Astrocyte (in vitro differentiated cells and primary cell): ENCODE results near the gene LRCH4. TPM values are rescaled to one million over a fixed set of nuclear protein-coding genes. Genes with fewer than 3 reads are reported as not detected.

Experiments used
- DNase-seq: peaks from one replicate; pipeline ENCODE4 v3.0.0-alpha.2; 2010; ENCODE audit warnings: low read depth
- FAIRE-seq: peaks from 2 replicates; lab custom pipeline; 2011; peaks lifted over from hg19 to GRCh38; lab: Jason Lieb, UNC
- H2AFZ ChIP-seq: 2 replicates; pipeline ENCODE4 v1.6.0; 2012; ENCODE audit warnings: low read depth, low read length, inconsistent platforms
- H3K27ac ChIP-seq: 2 replicates; pipeline ENCODE4 v1.5.1; 2011; ENCODE audit warnings: low read depth, low read length, inconsistent platforms
- H3K27me3 ChIP-seq: 2 replicates; pipeline ENCODE4 v1.6.0; 2011; ENCODE audit warnings: low read length, inconsistent platforms; ENCODE audit not compliant: insufficient read depth
- H3K36me3 ChIP-seq: 2 replicates; pipeline ENCODE4 v1.5.1; 2011; ENCODE audit warnings: low read length, inconsistent platforms; ENCODE audit not compliant: insufficient read depth
- H3K4me1 ChIP-seq: 2 replicates; pipeline ENCODE4 v1.5.1; 2011; ENCODE audit warnings: low read length, inconsistent platforms; ENCODE audit not compliant: insufficient read depth
- H3K4me2 ChIP-seq: 2 replicates; pipeline ENCODE4 v1.6.0; 2012; ENCODE audit warnings: low read length, inconsistent platforms
- H3K4me3 ChIP-seq: 2 replicates; pipeline ENCODE4 v1.5.1; 2011; ENCODE audit warnings: low read depth, mild to moderate bottlenecking, low read length, inconsistent platforms; ENCODE audit not compliant: insufficient read depth
- H3K79me2 ChIP-seq: 2 replicates; pipeline ENCODE4 v1.6.0; 2012; ENCODE audit warnings: mild to moderate bottlenecking, low read length, inconsistent platforms; ENCODE audit not compliant: insufficient read depth
- H3K9ac ChIP-seq: 2 replicates; pipeline ENCODE4 v1.6.0; 2012; ENCODE audit warnings: mild to moderate bottlenecking, low read length, inconsistent platforms
- H3K9me3 ChIP-seq: 2 replicates; pipeline ENCODE4 v1.5.1; 2012; ENCODE audit warnings: low read depth, mild to moderate bottlenecking, low read length, inconsistent platforms; ENCODE audit not compliant: insufficient read depth
- H4K20me1 ChIP-seq: 2 replicates; pipeline ENCODE4 v1.6.0; 2012; ENCODE audit warnings: low read length, inconsistent platforms; ENCODE audit not compliant: insufficient read depth
- H3K27ac Mint-ChIP-seq: one replicate; pipeline ENCODE4 v1.8.0; 2021; ENCODE audit warnings: mild to moderate bottlenecking, mixed read lengths; ENCODE audit not compliant: unreplicated experiment
- H3K27me3 Mint-ChIP-seq: one replicate; pipeline ENCODE4 v1.8.0; 2021; ENCODE audit warnings: low read depth, mixed read lengths; ENCODE audit not compliant: unreplicated experiment
- H3K36me3 Mint-ChIP-seq: one replicate; pipeline ENCODE4 v1.8.0; 2021; ENCODE audit warnings: low read depth, mixed read lengths; ENCODE audit not compliant: unreplicated experiment
- H3K4me1 Mint-ChIP-seq: one replicate; pipeline ENCODE4 v1.8.0; 2021; ENCODE audit warnings: low read depth, mixed read lengths; ENCODE audit not compliant: unreplicated experiment
- H3K4me3 Mint-ChIP-seq: one replicate; pipeline ENCODE4 v1.8.0; 2021; ENCODE audit warnings: mild to moderate bottlenecking, moderate library complexity, mixed read lengths; ENCODE audit not compliant: unreplicated experiment
- H3K9me3 Mint-ChIP-seq: one replicate; pipeline ENCODE4 v1.8.0; 2021; ENCODE audit warnings: mild to moderate bottlenecking, mixed read lengths; ENCODE audit not compliant: unreplicated experiment
- CTCF ChIP-seq: IDR thresholded peaks from 2 replicates; pipeline ENCODE4 v1.5.1; 2011; ENCODE audit warnings: low read depth, mild to moderate bottlenecking, inconsistent platforms, low read length, moderate library complexity; ENCODE audit not compliant: insufficient read depth
- EZH2 ChIP-seq: IDR thresholded peaks from 2 replicates; pipeline ENCODE4 v1.6.1; 2012; ENCODE audit warnings: mild to moderate bottlenecking, low read length, inconsistent platforms; ENCODE audit not compliant: insufficient read depth
- total RNA-seq: library from RNA; stranded (reverse); gene quantifications from 2 replicates; pipeline ENCODE4 v1.2.1, GENCODE V29; 2021

The LRCH4 gene
- total RNA-seq, 1 donor from 2014 or later = 62.5 TPM

GRCh38 chr7:100588438-100588837, 2.5 kb upstream of the LRCH4 start:
- H4K20me1 ChIP-seq = peaks cover 21% of the 10 kb centered on the region
- H3K27me3 ChIP-seq = peaks cover 7% of the 10 kb centered on the region
- no peaks in the 10 kb centered on the region for H3K9me3 Mint-ChIP-seq
- H3K36me3 ChIP-seq = no peaks in the 10 kb centered on the region
- H3K27me3 Mint-ChIP-seq = peaks cover 9% of the 10 kb centered on the region
- H3K4me3 ChIP-seq = no peak overlapping the region
- H3K27ac Mint-ChIP-seq = no peak overlapping the region
- peaks cover 23% of the 10 kb centered on the region for H3K79me2 ChIP-seq
- no peaks in the 10 kb centered on the region for H3K36me3 Mint-ChIP-seq
- H3K4me1 Mint-ChIP-seq = peaks cover 7% of the 10 kb centered on the region
- TF ChIP-seq EZH2 = no peak
- TF ChIP-seq CTCF = peak; percentile 33
- H3K4me2 ChIP-seq = no peak overlapping the region
- no peak for FAIRE-seq
- H2AFZ ChIP-seq = no peak overlapping the region
- H3K9ac ChIP-seq = no peak overlapping the region
- no peak for DNase-seq
- peak overlapping the region; percentile 46 for H3K4me3 Mint-ChIP-seq
- H3K4me1 ChIP-seq = peaks cover 21% of the 10 kb centered on the region
- no peak overlapping the region for H3K27ac ChIP-seq
- no peaks in the 10 kb centered on the region for H3K9me3 ChIP-seq

GRCh38 chr7:100586266-100587025, 517 bp upstream of the LRCH4 start, which contains the start of gene FBXO24:
FBXO24 (plus strand) TSS chr7:100586328; CDS start chr7:100586626, 298 bp downstream.
- H3K27me3 Mint-ChIP-seq = peaks cover 9% of the 10 kb centered on the region
- FAIRE-seq = peak; percentile 92
- peaks cover 43% of the 10 kb centered on the region for H3K79me2 ChIP-seq
- peak within 1 kb of the TSS; percentile 83 for H3K4me3 ChIP-seq
- no peaks in the 10 kb centered on the region for H3K9me3 ChIP-seq
- peaks cover 2% of the 10 kb centered on the region for H3K36me3 ChIP-seq
- peaks cover 3% of the 10 kb centered on the region for H3K36me3 Mint-ChIP-seq
- H3K27ac Mint-ChIP-seq = peak within 1 kb of the TSS; percentile 92
- H3K4me1 ChIP-seq = peaks cover 28% of the 10 kb centered on the region
- peaks cover 18% of the 10 kb centered on the region for H3K4me1 Mint-ChIP-seq
- H3K27ac ChIP-seq = peak within 1 kb of the TSS; percentile 83
- TF ChIP-seq EZH2 = no peak
- TF ChIP-seq CTCF = no peak
- H4K20me1 ChIP-seq = peaks cover 37% of the 10 kb centered on the region
- H3K9me3 Mint-ChIP-seq = no peaks in the 10 kb centered on the region
- peak within 1 kb of the TSS; percentile 87 for H2AFZ ChIP-seq
- peak within 1 kb of the TSS; percentile 99 for H3K4me2 ChIP-seq
- H3K4me3 Mint-ChIP-seq = peak within 1 kb of the TSS; percentile 92
- H3K27me3 ChIP-seq = peaks cover 7% of the 10 kb centered on the region
- peak; percentile 100 for DNase-seq
- peak within 1 kb of the TSS; percentile 89 for H3K9ac ChIP-seq
